HEK293T (cell line): ENCODE measurements around the gene CTDP1.
"Not testable (repeated sequence)": the region's sequence is repeated elsewhere in the genome, so short reads cannot be mapped to it uniquely, and the experiment has no call there.

ENCODE experiments used
- CTCF ChIA-PET: fragments of 350-600 bp; formaldehyde crosslinking; extraction: SDS; loops from one replicate; lab custom pipeline; 2021; ENCODE audit warnings: antibody characterized with exemption, inconsistent platforms; lab: Yijun Ruan, JAX
- POLR2A ChIA-PET: fragments of 350-600 bp; formaldehyde crosslinking; extraction: SDS; loops from one replicate; lab custom pipeline; 2020; ENCODE audit warnings: antibody characterized with exemption, inconsistent platforms; lab: Yijun Ruan, JAX
- DNase-seq: peaks from one replicate; pipeline ENCODE4 v3.0.0; 2012; ENCODE audit warnings: mixed read lengths; ENCODE audit errors: extremely low spot score
- ARNT ChIP-seq: fragments of 450-650 bp; IDR thresholded peaks from 2 replicates; pipeline ENCODE4 v1.6.1; 2017; ENCODE audit warnings: mild to moderate bottlenecking
- BHLHE40 ChIP-seq: fragments of 450-650 bp; IDR thresholded peaks from 2 replicates; pipeline ENCODE4 v1.6.1; 2016; ENCODE audit warnings: mild to moderate bottlenecking, moderate library complexity, borderline replicate concordance
- CTBP1 ChIP-seq: fragments of 450-650 bp; IDR thresholded peaks from 2 replicates; pipeline ENCODE4 v1.6.1; 2016; ENCODE audit warnings: borderline replicate concordance
- ELF4 ChIP-seq: fragments of 450-650 bp; IDR thresholded peaks from 2 replicates; pipeline ENCODE4 v1.6.1; 2017; ENCODE audit warnings: antibody characterized with exemption
- FOXA1 ChIP-seq: fragments of 450-650 bp; IDR thresholded peaks from 2 replicates; pipeline ENCODE4 v1.6.1; 2016; ENCODE audit warnings: mild to moderate bottlenecking
- FOXK2 ChIP-seq: fragments of 450-650 bp; IDR thresholded peaks from 2 replicates; pipeline ENCODE4 v1.6.1; 2016; ENCODE audit warnings: mild to moderate bottlenecking
- FOXM1 ChIP-seq: fragments of 450-650 bp; IDR thresholded peaks from 2 replicates; pipeline ENCODE4 v1.6.1; 2017; ENCODE audit warnings: mild to moderate bottlenecking, borderline replicate concordance
- HDGF ChIP-seq: fragments of 450-650 bp; IDR thresholded peaks from 2 replicates; pipeline ENCODE4 v1.6.1; 2017; ENCODE audit warnings: antibody characterized with exemption, borderline replicate concordance
- L3MBTL2 ChIP-seq: fragments of 450-650 bp; conservative IDR thresholded peaks from 2 replicates; pipeline ENCODE4 v1.6.1; 2016; ENCODE audit warnings: mild to moderate bottlenecking
- LEF1 ChIP-seq: fragments of 450-650 bp; IDR thresholded peaks from 2 replicates; pipeline ENCODE4 v1.6.1; 2017; ENCODE audit warnings: mild to moderate bottlenecking, borderline replicate concordance
- NFRKB ChIP-seq: fragments of 450-650 bp; IDR thresholded peaks from 2 replicates; pipeline ENCODE4 v1.6.1; 2016; ENCODE audit warnings: mild to moderate bottlenecking, moderate library complexity
- PKNOX1 ChIP-seq: fragments of 450-650 bp; IDR thresholded peaks from 2 replicates; pipeline ENCODE4 v1.6.1; 2016
- SP1 ChIP-seq: fragments of 450-650 bp; IDR thresholded peaks from 2 replicates; pipeline ENCODE4 v1.6.1; 2017
- SUZ12 ChIP-seq: fragments of 450-650 bp; IDR thresholded peaks from 2 replicates; pipeline ENCODE4 v1.6.1; 2016; ENCODE audit warnings: mild to moderate bottlenecking
- TARDBP ChIP-seq: fragments of 450-650 bp; IDR thresholded peaks from 2 replicates; pipeline ENCODE4 v1.6.1; 2016
- ZNF384 ChIP-seq: fragments of 450-650 bp; IDR thresholded peaks from 2 replicates; pipeline ENCODE4 v1.6.1; 2016

CTDP1 gene

GRCh38 chr18:79749251-79750191 lies 69.9 kb downstream of the CTDP1 start:
- DNase-seq: no peak
- no peak for TF ChIP-seq TARDBP
- no peak for TF ChIP-seq FOXK2
- TF ChIP-seq SUZ12: no peak
- TF ChIP-seq LEF1: no peak
- TF ChIP-seq FOXA1: no peak
- no peak for TF ChIP-seq ARNT
- TF ChIP-seq SP1: no peak
- TF ChIP-seq ELF4: no peak
- no peak for TF ChIP-seq L3MBTL2
- no peak for TF ChIP-seq ZNF384
- no peak for TF ChIP-seq FOXM1
- no peak for TF ChIP-seq BHLHE40
- TF ChIP-seq CTBP1: no peak
- TF ChIP-seq PKNOX1: no peak
- TF ChIP-seq NFRKB: no peak
- CTCF ChIA-PET: no interaction called here
- POLR2A ChIA-PET: no interaction called here

- POLR2A ChIA-PET: no interaction called here
Measured at GRCh38 chr18:79750980-79751571, 71.5 kb downstream of the CTDP1 start.

GRCh38 chr18:79751918-79752578 lies 72.4 kb downstream of the CTDP1 start:
- DNase-seq, POLR2A ChIA-PET, CTCF ChIA-PET: not testable (repeated sequence)

More at GRCh38 chr18:79750980-79751571, 71.5 kb downstream of the CTDP1 start:
- no peak for TF ChIP-seq TARDBP
- TF ChIP-seq NFRKB: no peak
- TF ChIP-seq FOXK2: no peak
- TF ChIP-seq LEF1: no peak
- no peak for TF ChIP-seq ELF4
- TF ChIP-seq PKNOX1: no peak
- TF ChIP-seq FOXM1: no peak
- TF ChIP-seq FOXA1: no peak
- TF ChIP-seq ARNT: no peak
- TF ChIP-seq ZNF384: no peak
- TF ChIP-seq SP1: no peak
- TF ChIP-seq L3MBTL2: no peak
- TF ChIP-seq HDGF: no peak
- no peak for TF ChIP-seq CTBP1
- TF ChIP-seq BHLHE40: no peak
- TF ChIP-seq SUZ12: no peak
- CTCF ChIA-PET: no interaction called here
- DNase-seq: no peak

GRCh38 chr18:79752946-79753345 lies 73.3 kb downstream of the CTDP1 start:
- POLR2A ChIA-PET, CTCF ChIA-PET: not testable (repeated sequence)

DNA sequence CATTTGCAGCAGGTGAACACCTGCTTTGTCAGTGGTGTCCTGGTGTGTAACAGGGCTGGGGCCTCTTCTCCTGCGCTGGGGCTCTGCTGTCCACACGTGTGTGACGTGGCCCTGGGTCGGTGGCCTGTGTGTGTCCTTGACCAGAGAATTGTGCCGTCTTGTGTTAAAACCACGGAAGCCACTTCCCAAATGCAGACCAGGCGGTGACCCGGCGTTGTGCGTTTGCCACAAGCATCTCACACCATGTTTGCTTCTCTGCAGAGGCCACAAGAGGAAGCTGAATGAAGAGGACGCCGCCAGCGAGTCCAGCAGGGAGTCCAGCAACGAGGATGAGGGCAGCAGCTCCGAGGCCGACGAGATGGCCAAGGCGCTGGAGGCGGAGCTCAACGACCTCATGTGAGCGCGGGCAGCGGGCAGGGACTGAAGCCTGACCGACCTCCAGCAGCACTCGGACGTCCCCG lies 73.8 kb downstream of the CTDP1 start:
- no peak for DNase-seq
- TF ChIP-seq FOXK2 (no peak), BHLHE40 (no peak), LEF1 (no peak), SP1 (no peak), FOXM1 (no peak), ARNT (no peak), L3MBTL2 (no peak), SUZ12 (no peak), TARDBP (no peak), CTBP1 (no peak)
- ChIA-PET POLR2A (no interaction called here), CTCF (no interaction called here)

More at GRCh38 chr18:79752946-79753345, 73.3 kb downstream of the CTDP1 start:
- DNase-seq: not testable (repeated sequence)

GRCh38 chr18:79754022-79754761 lies 74.6 kb downstream of the CTDP1 start:
- POLR2A ChIA-PET: no interaction called here
- CTCF ChIA-PET: no interaction called here
- DNase-seq: no peak
- TF ChIP-seq FOXM1 (no peak), NFRKB (no peak), L3MBTL2 (no peak)
